GM23248 (cell line): Measurements from ENCODE around the gene EGLN3. TPM values are rescaled to one million over a fixed set of nuclear protein-coding genes. Genes with fewer than 3 reads are reported as not detected.

Source experiments
- DNase-seq: peaks from one replicate; pipeline ENCODE4 v3.0.0-alpha.2; 2015
- H2AFZ ChIP-seq: fragments of 200-600 bp; sonication (generic); 2 replicates; pipeline ENCODE4 v1.6.1; 2016; ENCODE audit warnings: antibody characterized with exemption
- H3F3A ChIP-seq: fragments of 200-600 bp; sonication (generic); 2 replicates; pipeline ENCODE4 v1.6.1; 2016; ENCODE audit warnings: mild to moderate bottlenecking, antibody characterized with exemption, mixed run types; ENCODE audit not compliant: insufficient read depth
- H3K27ac ChIP-seq: fragments of 200-600 bp; sonication (generic); 2 replicates; pipeline ENCODE4 v1.5.1; 2016; ENCODE audit warnings: mild to moderate bottlenecking
- H3K27me3 ChIP-seq: fragments of 200-600 bp; sonication (generic); replicated peaks from 2 replicates; pipeline ENCODE4 v1.6.1; 2016; ENCODE audit warnings: mild to moderate bottlenecking; ENCODE audit not compliant: insufficient read depth
- H3K36me3 ChIP-seq: fragments of 200-600 bp; sonication (generic); 2 replicates; pipeline ENCODE4 v1.6.1; 2016; ENCODE audit warnings: low read depth, mild to moderate bottlenecking
- H3K4me1 ChIP-seq: fragments of 200-600 bp; sonication (generic); 2 replicates; pipeline ENCODE4 v1.6.1; 2016; ENCODE audit warnings: mild to moderate bottlenecking; ENCODE audit not compliant: insufficient read depth
- H3K4me2 ChIP-seq: fragments of 200-600 bp; sonication (generic); one replicate; pipeline ENCODE4 v1.6.1; 2016; ENCODE audit warnings: mild to moderate bottlenecking; ENCODE audit not compliant: unreplicated experiment
- H3K4me3 ChIP-seq: fragments of 200-600 bp; sonication (generic); 2 replicates; pipeline ENCODE4 v1.5.1; 2016; ENCODE audit warnings: mild to moderate bottlenecking
- H3K79me2 ChIP-seq: fragments of 200-600 bp; sonication (generic); 2 replicates; pipeline ENCODE4 v1.6.1; 2016; ENCODE audit warnings: mild to moderate bottlenecking; ENCODE audit not compliant: insufficient read depth
- H3K9ac ChIP-seq: fragments of 200-600 bp; sonication (generic); 2 replicates; pipeline ENCODE4 v1.6.1; 2016; ENCODE audit warnings: mild to moderate bottlenecking
- H3K9me2 ChIP-seq: fragments of 200-600 bp; sonication (generic); 2 replicates; pipeline ENCODE4 v1.6.1; 2016; ENCODE audit warnings: mixed run types, mild to moderate bottlenecking, moderate library complexity; ENCODE audit not compliant: insufficient read depth
- H3K9me3 ChIP-seq: fragments of 200-600 bp; sonication (generic); one replicate; pipeline ENCODE4 v1.6.1; 2017; ENCODE audit warnings: low read depth
- H4K20me1 ChIP-seq: fragments of 200-600 bp; sonication (generic); 2 replicates; pipeline ENCODE4 v1.6.0; 2016; ENCODE audit not compliant: insufficient read depth
- EZH2 ChIP-seq: fragments of 200-600 bp; sonication (generic); IDR thresholded peaks from 2 replicates; pipeline ENCODE4 v1.6.1; 2018; ENCODE audit warnings: antibody characterized with exemption, mild to moderate bottlenecking; ENCODE audit not compliant: insufficient read depth, poor library complexity, severe bottlenecking
- EZH2phosphoT487 ChIP-seq: fragments of 200-600 bp; sonication (generic); IDR thresholded peaks from 2 replicates; pipeline ENCODE4 v1.6.1; 2018; ENCODE audit warnings: antibody characterized with exemption, moderate library complexity, mild to moderate bottlenecking, low read depth; ENCODE audit not compliant: insufficient read depth
- WGBS, 2 experiments: methylation state at CpG; one replicate each; pipeline ENCODE4 v1.1.6; 2015 to 2017; ENCODE audit warnings: low lambda C conversion rate in 2 of 2, low coverage in 1 of 2; ENCODE audit errors: missing lambda C conversion rate in 2 of 2; 5-methylcytosine and 5-hydroxymethylcytosine counted together
- in situ Hi-C: fragments of 300-500 bp; cut with MboI; formaldehyde crosslinking; loops from 2 replicates; pipeline ENCODE4 v1.15.0; 2020
- polyA plus RNA-seq: library from polyadenylated mRNA; unstranded; fragments of >200 nt; fragmentation: Nextera tagmentation; extraction: Ambion mirVana; gene quantifications from 2 replicates; pipeline ENCODE4 v1.2.1, GENCODE V29; 2016
- total RNA-seq: library from RNA; depleted of rRNA; stranded (reverse); fragments of >200 nt; shearing (Covaris generic); gene quantifications from 2 replicates; pipeline ENCODE4 v1.2.3, GENCODE V29; 2014

The EGLN3 gene
- total and polyA plus RNA-seq, 2 experiments from 2014 or later: 0.11 to 0.22 TPM

GRCh38 chr14:33904609-33905008 lies 46.3 kb downstream of the EGLN3 start:
- no peak overlapping the region for H3K9ac ChIP-seq
- WGBS, 2 experiments: 74 to 82% methylated on average over 5 of the region's 5 CpGs
- H3K79me2 ChIP-seq: no peaks in the 10 kb centered on the region
- H4K20me1 ChIP-seq: no peaks in the 10 kb centered on the region
- no peaks in the 10 kb centered on the region for H3K9me2 ChIP-seq
- no peak overlapping the region for H3K4me3 ChIP-seq
- H3K27me3 ChIP-seq: peaks cover 46% of the 10 kb centered on the region
- H3K27ac ChIP-seq: no peak overlapping the region
- H3K9me3 ChIP-seq: no peaks in the 10 kb centered on the region
- no peak overlapping the region for H2AFZ ChIP-seq
- DNase-seq: no peak
- H3K36me3 ChIP-seq: no peaks in the 10 kb centered on the region
- no peaks in the 10 kb centered on the region for H3F3A ChIP-seq
- TF ChIP-seq EZH2: no peak
- no peak for TF ChIP-seq EZH2phosphoT487
- no peaks in the 10 kb centered on the region for H3K4me1 ChIP-seq
- in situ Hi-C loops: no loop called here
- H3K4me2 ChIP-seq: no peak overlapping the region

- in situ Hi-C loops: no loop called here
Observed at GRCh38 chr14:33903369-33903768, 47.5 kb downstream of the EGLN3 start.

GRCh38 chr14:33902363-33902762 lies 48.5 kb downstream of the EGLN3 start:
- 51 to 66% methylated on average over 6 of the region's 6 CpGs for WGBS, 2 experiments
- H3K4me1 ChIP-seq: no peaks in the 10 kb centered on the region
- H3K9ac ChIP-seq: no peak overlapping the region
- H3K4me3 ChIP-seq: no peak overlapping the region
- DNase-seq: no peak
- H2AFZ ChIP-seq: no peak overlapping the region
- no peaks in the 10 kb centered on the region for H4K20me1 ChIP-seq
- H3K4me2 ChIP-seq: no peak overlapping the region
- no peaks in the 10 kb centered on the region for H3K9me2 ChIP-seq
- H3K9me3 ChIP-seq: no peaks in the 10 kb centered on the region
- no peaks in the 10 kb centered on the region for H3K36me3 ChIP-seq
- no peaks in the 10 kb centered on the region for H3K79me2 ChIP-seq
- H3K27me3 ChIP-seq: peaks cover 41% of the 10 kb centered on the region
- no peak overlapping the region for H3K27ac ChIP-seq
- in situ Hi-C loops: no loop called here
- H3F3A ChIP-seq: no peaks in the 10 kb centered on the region
- TF ChIP-seq EZH2: no peak
- TF ChIP-seq EZH2phosphoT487: no peak

More at GRCh38 chr14:33903369-33903768, 47.5 kb downstream of the EGLN3 start:
- Histone ChIP-seq H3K9ac (no peak overlapping the region), H3K27ac (no peak overlapping the region), H3K9me2 (no peaks in the 10 kb centered on the region), H3K9me3 (no peaks in the 10 kb centered on the region), H3F3A (no peaks in the 10 kb centered on the region), H3K27me3 (peaks cover 46% of the 10 kb centered on the region), H3K4me1 (no peaks in the 10 kb centered on the region), H3K79me2 (no peaks in the 10 kb centered on the region), H3K36me3 (no peaks in the 10 kb centered on the region), H2AFZ (no peak overlapping the region), H3K4me3 (no peak overlapping the region), H3K4me2 (no peak overlapping the region), H4K20me1 (no peaks in the 10 kb centered on the region)
- TF ChIP-seq EZH2phosphoT487: no peak
- no peak for TF ChIP-seq EZH2
- no peak for DNase-seq
- 46 to 73% methylated on average over 2 of the region's 2 CpGs for WGBS, 2 experiments

GRCh38 chr14:33901426-33902155 lies 49.3 kb downstream of the EGLN3 start:
- in situ Hi-C loops: no loop called here
- no peaks in the 10 kb centered on the region for H3K9me3 ChIP-seq
- no peak for TF ChIP-seq EZH2phosphoT487
- TF ChIP-seq EZH2: no peak
- H3K4me1 ChIP-seq: no peaks in the 10 kb centered on the region
- H4K20me1 ChIP-seq: no peaks in the 10 kb centered on the region
- H3F3A ChIP-seq: no peaks in the 10 kb centered on the region
- no peaks in the 10 kb centered on the region for H3K36me3 ChIP-seq
- H3K9ac ChIP-seq: no peak overlapping the region
- H2AFZ ChIP-seq: no peak overlapping the region
- peaks cover 35% of the 10 kb centered on the region for H3K27me3 ChIP-seq
- no peaks in the 10 kb centered on the region for H3K9me2 ChIP-seq
- H3K4me2 ChIP-seq: no peak overlapping the region
- no peak for DNase-seq
- no peaks in the 10 kb centered on the region for H3K79me2 ChIP-seq
- no peak overlapping the region for H3K4me3 ChIP-seq
- no peak overlapping the region for H3K27ac ChIP-seq

GRCh38 chr14:33900706-33901105 lies 50.2 kb downstream of the EGLN3 start:
- H3K27me3 ChIP-seq: peaks cover 29% of the 10 kb centered on the region
- no peaks in the 10 kb centered on the region for H3K4me1 ChIP-seq
- H3K4me3 ChIP-seq: no peak overlapping the region
- H3K9ac ChIP-seq: no peak overlapping the region
- 30 to 33% methylated on average over 4 of the region's 4 CpGs for WGBS, 2 experiments
- H3K9me2 ChIP-seq: no peaks in the 10 kb centered on the region
- no peak for TF ChIP-seq EZH2
- no peak for TF ChIP-seq EZH2phosphoT487
- H3K27ac ChIP-seq: no peak overlapping the region
- no peak overlapping the region for H3K4me2 ChIP-seq
- no peaks in the 10 kb centered on the region for H3F3A ChIP-seq
- H3K36me3 ChIP-seq: no peaks in the 10 kb centered on the region
- in situ Hi-C loops: no loop called here
- no peaks in the 10 kb centered on the region for H4K20me1 ChIP-seq
- no peaks in the 10 kb centered on the region for H3K9me3 ChIP-seq
- no peak for DNase-seq
- no peak overlapping the region for H2AFZ ChIP-seq
- H3K79me2 ChIP-seq: no peaks in the 10 kb centered on the region
